A172 (cell line): ENCODE measurements around the gene RFTN2. TPM values are rescaled to one million over a fixed set of nuclear protein-coding genes. Genes with fewer than 3 reads are reported as not detected.
"Not testable (repeated sequence)": the region's sequence is repeated elsewhere in the genome, so short reads cannot be mapped to it uniquely, and the experiment has no call there.

Experiments used
- DNase-seq: peaks from one replicate; pipeline ENCODE4 v3.0.0-alpha.2; 2015; ENCODE audit warnings: low spot score
- total RNA-seq: library from RNA; depleted of rRNA; stranded (reverse); fragments of >200 nt; shearing (Covaris generic); gene quantifications from 2 replicates; pipeline ENCODE4 v1.2.3, GENCODE V29; 2014; rRNA removed

Gene RFTN2
- total RNA-seq: 0.12 TPM in 1 of 2 replicates, not detected in the other

DNA sequence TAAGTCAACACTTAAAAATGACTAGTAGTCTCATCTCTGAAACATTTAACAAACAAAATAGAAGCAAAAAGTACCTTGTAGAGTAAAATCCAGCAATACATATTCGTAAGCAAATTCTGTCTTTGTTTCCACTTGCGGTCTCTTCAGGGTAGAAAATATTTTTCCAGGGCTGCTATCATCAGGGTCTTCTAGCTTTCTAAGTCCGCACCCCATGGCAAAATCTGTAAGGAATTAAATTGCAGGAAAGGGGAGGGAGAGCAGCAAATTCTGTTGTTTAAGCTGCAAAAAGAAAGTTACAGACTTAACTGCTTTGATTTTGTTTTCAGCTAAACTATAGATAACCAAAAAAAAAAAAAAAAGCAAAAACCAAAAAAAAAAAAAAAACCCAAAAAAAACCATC is at the start of gene RFTN2:
TSS of gene RFTN2 (minus strand) at position 342 of the 400 bp plus-strand sequence. CDS start at position 213, 129 bp downstream.
- DNase-seq: no peak

- no peak for DNase-seq
Measured at GRCh38 chr2:197717863-197718262, 42.5 kb upstream of the RFTN2 start.

DNA sequence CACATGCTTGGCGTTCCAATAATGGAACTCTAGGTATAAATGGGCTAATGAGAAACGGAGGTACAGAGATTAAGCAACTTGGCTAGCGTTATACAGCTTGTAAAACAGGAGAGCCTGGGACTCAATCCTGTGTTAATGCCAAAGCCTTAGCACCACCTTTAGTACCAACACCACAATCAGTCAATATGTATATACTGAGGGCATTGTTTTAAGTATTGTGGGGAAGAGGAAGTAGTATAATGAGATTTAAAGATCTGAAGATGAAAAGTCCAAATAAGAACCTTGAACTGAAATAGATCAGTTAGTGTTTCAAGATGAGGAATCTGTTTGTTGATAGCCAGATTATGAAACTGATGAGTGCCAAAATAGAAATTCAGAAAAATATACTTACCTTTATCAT is 37.9 kb upstream of the RFTN2 start:
- no peak for DNase-seq

GRCh38 chr2:197711578-197711977 is 36.2 kb upstream of the RFTN2 start:
- DNase-seq: no peak

GRCh38 chr2:197710424-197711042 is 35.1 kb upstream of the RFTN2 start:
- DNase-seq: no peak

- DNase-seq: not testable (repeated sequence)
Measured at GRCh38 chr2:197709140-197709539, 33.8 kb upstream of the RFTN2 start.

GRCh38 chr2:197708331-197708730 is 32.9 kb upstream of the RFTN2 start:
- DNase-seq: peak; percentile 18

GRCh38 chr2:197707316-197708213 is 32.2 kb upstream of the RFTN2 start:
- peak; percentile 37 for DNase-seq

DNA sequence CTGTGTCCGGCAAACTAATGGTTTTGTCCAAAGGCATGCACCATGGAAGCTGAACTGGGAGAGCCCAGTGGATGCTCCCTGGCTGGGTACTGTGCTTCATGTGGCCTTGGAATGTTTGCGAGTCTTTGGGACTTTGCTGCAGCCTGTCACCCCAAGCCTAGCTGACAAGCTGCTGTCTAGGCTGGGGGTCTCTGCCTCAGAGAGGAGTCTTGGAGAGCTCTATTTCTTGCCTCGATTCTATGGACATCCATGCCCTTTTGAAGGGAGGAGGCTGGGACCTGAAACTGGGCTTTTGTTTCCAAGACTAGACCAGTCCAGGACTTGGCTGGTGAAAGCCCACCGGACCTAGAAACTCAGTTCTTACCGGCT is 31.4 kb upstream of the RFTN2 start:
- DNase-seq: no peak

DNA sequence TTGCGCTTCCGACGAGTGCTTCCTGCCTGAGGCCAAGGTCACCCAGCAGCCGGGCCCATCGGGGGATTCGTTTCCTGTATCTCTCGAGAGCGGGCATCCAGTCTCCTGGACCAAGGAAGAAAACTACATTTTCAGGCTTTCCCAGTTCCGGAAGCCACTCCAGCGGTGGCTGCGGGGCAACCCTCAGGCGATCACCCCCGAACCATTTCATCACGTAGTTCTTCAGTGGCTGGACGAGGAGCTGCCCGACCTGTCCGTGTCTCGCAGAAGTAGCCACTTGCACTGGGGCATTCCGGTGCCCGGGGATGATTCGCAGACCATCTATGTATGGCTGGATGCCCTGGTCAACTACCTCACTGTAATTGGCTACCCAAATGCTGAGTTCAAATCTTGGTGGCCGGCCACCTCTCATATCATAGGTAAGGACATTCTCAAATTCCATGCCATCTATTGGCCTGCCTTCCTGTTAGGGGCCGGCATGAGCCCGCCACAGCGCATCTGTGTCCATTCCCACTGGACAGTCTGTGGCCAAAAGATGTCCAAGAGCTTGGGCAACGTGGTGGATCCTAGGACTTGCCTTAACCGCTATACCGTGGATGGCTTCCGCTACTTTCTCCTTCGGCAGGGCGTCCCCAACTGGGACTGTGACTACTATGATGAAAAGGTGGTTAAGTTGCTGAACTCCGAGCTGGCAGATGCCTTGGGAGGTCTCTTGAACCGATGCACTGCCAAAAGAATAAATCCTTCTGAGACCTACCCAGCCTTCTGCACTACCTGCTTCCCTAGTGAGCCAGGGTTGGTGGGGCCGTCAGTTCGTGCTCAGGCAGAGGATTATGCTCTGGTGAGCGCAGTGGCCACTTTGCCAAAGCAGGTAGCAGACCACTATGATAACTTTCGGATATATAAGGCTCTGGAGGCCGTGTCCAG is 30.8 kb upstream of the RFTN2 start:
- DNase-seq: peak; percentile 34

DNA sequence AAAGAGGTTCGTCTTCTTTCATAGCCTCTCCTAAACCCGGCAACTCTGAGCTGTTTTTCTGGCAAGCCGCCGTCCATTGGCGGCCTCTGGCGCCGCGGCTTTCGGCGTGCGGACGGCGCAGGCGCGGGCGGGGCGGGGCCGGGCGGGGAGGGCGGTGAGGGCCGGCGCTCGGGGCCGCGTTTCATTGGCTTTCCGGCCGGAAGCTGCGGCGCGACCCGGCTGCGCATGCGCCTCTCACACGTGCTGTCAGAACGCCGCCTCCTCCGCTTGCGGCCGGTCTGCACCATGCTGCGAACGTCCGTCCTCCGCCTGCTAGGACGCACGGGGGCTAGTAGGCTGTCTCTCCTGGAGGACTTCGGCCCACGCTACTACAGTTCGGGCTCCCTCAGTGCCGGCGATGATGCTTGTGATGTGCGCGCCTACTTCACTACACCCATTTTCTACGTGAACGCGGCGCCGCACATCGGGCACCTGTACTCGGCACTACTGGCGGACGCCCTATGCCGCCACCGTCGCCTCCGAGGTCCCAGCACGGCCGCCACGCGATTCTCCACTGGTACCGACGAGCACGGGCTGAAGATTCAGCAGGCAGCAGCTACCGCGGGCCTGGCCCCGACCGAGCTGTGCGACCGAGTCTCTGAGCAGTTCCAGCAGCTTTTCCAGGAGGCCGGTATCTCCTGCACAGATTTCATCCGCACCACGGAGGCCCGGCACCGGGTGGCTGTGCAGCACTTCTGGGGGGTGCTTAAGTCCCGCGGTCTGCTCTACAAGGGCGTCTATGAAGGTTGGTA is 29.9 kb upstream of the RFTN2 start, which contains the start of gene MARS2:
TSS of gene MARS2 (plus strand) at position 249 of the 791 bp plus-strand sequence. CDS start at position 286, 37 bp downstream.
- DNase-seq: peak; percentile 85

DNA sequence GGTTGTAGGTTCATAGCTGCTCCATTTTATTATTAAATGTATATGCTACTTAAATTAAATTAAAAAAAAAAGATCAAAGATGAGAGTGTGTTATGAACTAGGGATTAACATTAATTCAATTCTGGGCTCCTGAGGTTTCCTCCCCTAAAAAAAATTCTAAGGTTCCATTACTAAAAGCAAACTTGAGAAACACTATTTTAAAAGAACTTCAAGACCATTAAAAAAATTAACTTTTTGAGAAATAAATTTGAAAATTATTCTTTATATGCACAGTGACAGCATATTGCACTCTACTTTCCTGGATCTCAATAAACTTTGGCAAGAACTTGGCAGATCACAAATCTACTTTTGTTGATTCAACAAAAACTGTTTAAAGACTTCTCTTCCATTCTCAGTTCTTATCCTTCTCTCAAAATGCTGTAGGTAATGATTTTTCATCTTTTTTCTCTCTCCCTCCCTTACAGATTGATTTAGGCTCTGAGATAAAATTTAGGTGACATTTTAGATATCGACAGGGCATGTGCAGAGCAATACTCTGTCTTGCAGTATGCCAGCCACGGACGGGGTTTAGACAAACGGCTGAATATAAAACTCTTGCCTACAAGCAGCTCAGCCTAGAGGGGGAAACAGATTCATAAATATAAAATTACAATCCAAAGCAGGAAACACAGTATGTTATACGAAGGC is 29.2 kb upstream of the RFTN2 start:
- no peak for DNase-seq

DNA sequence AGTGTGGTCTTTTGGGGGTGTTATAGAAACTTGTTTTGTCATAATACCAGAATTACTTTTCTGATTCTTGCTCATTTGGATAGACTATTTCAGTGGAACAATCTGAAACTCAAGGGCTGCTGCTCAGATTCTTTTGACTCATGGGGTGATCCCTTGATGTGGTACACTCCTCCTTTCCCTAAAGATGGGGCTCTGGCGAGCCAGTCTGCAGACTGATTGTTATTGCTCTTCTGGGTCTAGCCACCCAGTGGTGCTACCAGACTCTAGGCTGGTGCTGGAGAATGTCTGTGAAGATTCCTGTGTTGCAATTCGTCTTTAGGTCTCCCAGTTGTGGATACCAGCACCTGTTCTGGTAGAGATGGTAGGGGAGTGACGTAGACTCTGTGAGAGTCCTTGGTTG is 25.6 kb upstream of the RFTN2 start:
- DNase-seq: no peak

- DNase-seq: not testable (repeated sequence)
Measured at GRCh38 chr2:197699724-197700123, 24.3 kb upstream of the RFTN2 start.

GRCh38 chr2:197696571-197696970 is 21.2 kb upstream of the RFTN2 start:
- DNase-seq: not testable (repeated sequence)

DNA sequence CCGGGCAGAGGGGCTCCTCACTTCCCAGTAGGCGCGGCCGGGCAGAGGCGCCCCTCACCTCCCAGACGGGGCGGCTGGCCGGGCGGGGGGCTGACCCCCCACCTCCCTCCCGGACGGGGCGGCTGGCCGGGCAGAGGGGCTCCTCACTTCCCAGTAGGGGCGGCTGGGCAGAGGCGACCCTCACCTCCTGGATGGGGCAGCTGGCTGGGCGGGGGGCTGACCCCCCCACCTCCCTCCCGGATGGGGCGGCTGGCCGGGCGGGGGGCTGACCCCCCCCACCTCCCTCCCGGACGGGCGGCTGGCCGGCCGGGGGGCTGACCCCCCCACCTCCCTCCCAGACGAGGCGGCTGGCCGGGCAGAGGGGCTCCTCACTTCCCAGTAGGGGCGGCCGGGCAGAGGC is 20.6 kb upstream of the RFTN2 start:
- DNase-seq: not testable (repeated sequence)

GRCh38 chr2:197695206-197695605 is 19.8 kb upstream of the RFTN2 start:
- DNase-seq: not testable (repeated sequence)

- DNase-seq: peak; percentile 11
Measured at GRCh38 chr2:197677483-197677882, 2.1 kb upstream of the RFTN2 start.

DNA sequence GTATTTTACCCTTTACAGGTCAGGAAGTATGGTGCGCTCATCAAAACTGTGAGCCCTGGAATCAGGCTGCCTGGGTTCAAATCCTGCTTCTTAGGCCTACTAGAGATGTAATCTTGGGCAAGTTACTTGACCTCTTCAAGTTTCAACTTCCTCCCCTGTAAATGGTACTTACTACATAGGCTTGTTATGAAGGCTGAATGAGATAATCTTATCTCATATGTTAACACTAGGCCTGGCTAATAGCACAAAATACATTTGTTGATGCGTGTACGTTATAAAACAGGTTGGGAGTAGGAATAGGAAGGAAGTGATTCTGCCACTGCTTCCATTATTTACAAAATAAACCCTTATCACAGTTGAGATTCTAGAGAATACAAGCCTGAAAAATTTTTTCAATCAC is 1.7 kb upstream of the RFTN2 start:
- DNase-seq: no peak

- DNase-seq: no peak
Measured at GRCh38 chr2:197675711-197676188, 363 bp upstream of the RFTN2 start.
